Hepatocyte (in vitro differentiated cells): ENCODE results near the gene CISH. TPM values are rescaled to one million over a fixed set of nuclear protein-coding genes. Genes with fewer than 3 reads are reported as not detected.

Experiments used
- DNase-seq: peaks from one replicate; pipeline ENCODE4 v3.0.0-alpha.2; 2016; ENCODE audit warnings: low spot score
- H2AFZ ChIP-seq: fragments of 200-600 bp; sonication (generic); 2 replicates; pipeline ENCODE4 v1.6.0; 2016; ENCODE audit warnings: antibody characterized with exemption, mild to moderate bottlenecking
- H3K27ac ChIP-seq: fragments of 200-600 bp; sonication (generic); 2 replicates; pipeline ENCODE4 v1.5.1; 2016; ENCODE audit warnings: mild to moderate bottlenecking
- H3K27me3 ChIP-seq: fragments of 200-600 bp; sonication (generic); 2 replicates; pipeline ENCODE4 v1.6.1; 2016
- H3K36me3 ChIP-seq: fragments of 200-600 bp; sonication (generic); replicated peaks from 2 replicates; pipeline ENCODE4 v1.5.1; 2016; ENCODE audit warnings: low read depth; ENCODE audit not compliant: insufficient read depth
- H3K4me1 ChIP-seq: fragments of 200-600 bp; sonication (generic); 2 replicates; pipeline ENCODE4 v1.5.1; 2016; ENCODE audit warnings: mild to moderate bottlenecking, moderate library complexity; ENCODE audit not compliant: insufficient read depth
- H3K4me2 ChIP-seq: fragments of 200-600 bp; sonication (generic); 2 replicates; pipeline ENCODE4 v1.6.0; 2016
- H3K4me3 ChIP-seq: fragments of 200-600 bp; sonication (generic); 2 replicates; pipeline ENCODE4 v1.5.1; 2016; ENCODE audit warnings: mild to moderate bottlenecking
- H3K79me2 ChIP-seq: fragments of 200-600 bp; sonication (generic); 2 replicates; pipeline ENCODE4 v1.6.0; 2017; ENCODE audit warnings: mild to moderate bottlenecking
- H3K9me2 ChIP-seq: fragments of 200-600 bp; sonication (generic); replicated peaks from 2 replicates; pipeline ENCODE4 v1.6.0; 2017; ENCODE audit warnings: mild to moderate bottlenecking; ENCODE audit not compliant: insufficient read depth
- H3K9me3 ChIP-seq: fragments of 200-600 bp; sonication (generic); 2 replicates; pipeline ENCODE4 v1.5.1; 2016; ENCODE audit warnings: low read depth, mild to moderate bottlenecking
- H4K20me1 ChIP-seq: fragments of 200-600 bp; sonication (generic); 2 replicates; pipeline ENCODE4 v1.6.0; 2016; ENCODE audit warnings: mild to moderate bottlenecking; ENCODE audit not compliant: insufficient read depth, poor library complexity, severe bottlenecking
- CTCF ChIP-seq: fragments of 200-600 bp; sonication (generic); IDR thresholded peaks from 2 replicates; pipeline ENCODE4 v1.5.1; 2016; ENCODE audit warnings: antibody characterized with exemption, mild to moderate bottlenecking; ENCODE audit not compliant: poor library complexity
- EZH2 ChIP-seq: fragments of 200-600 bp; sonication (generic); IDR thresholded peaks from 2 replicates; pipeline ENCODE4 v1.6.1; 2016; ENCODE audit warnings: antibody characterized with exemption, mild to moderate bottlenecking, borderline replicate concordance
- EZH2phosphoT487 ChIP-seq: fragments of 200-600 bp; sonication (generic); IDR thresholded peaks from one replicate; pipeline ENCODE4 v1.6.1; 2018; ENCODE audit warnings: antibody characterized with exemption, mild to moderate bottlenecking, low read depth, moderate library complexity; ENCODE audit not compliant: unreplicated experiment, severe bottlenecking
- WGBS: methylation state at CpG from one replicate; pipeline ENCODE4 v1.1.6; 2016; ENCODE audit warnings: low lambda C conversion rate; ENCODE audit errors: missing lambda C conversion rate; 5-methylcytosine and 5-hydroxymethylcytosine counted together
- polyA plus RNA-seq: library from polyadenylated mRNA; unstranded; fragments of >200 nt; fragmentation: Nextera tagmentation; extraction: Ambion mirVana; gene quantifications from 2 replicates; pipeline ENCODE4 v1.2.1, GENCODE V29; 2016
- total RNA-seq: library from RNA; depleted of rRNA; stranded (reverse); fragments of >200 nt; gene quantifications from 2 replicates; pipeline ENCODE4 v1.2.3, GENCODE V29; 2014

Gene CISH
- total and polyA plus RNA-seq, 2 experiments from 2014 or later, result 4.0 to 9.0 TPM

DNA sequence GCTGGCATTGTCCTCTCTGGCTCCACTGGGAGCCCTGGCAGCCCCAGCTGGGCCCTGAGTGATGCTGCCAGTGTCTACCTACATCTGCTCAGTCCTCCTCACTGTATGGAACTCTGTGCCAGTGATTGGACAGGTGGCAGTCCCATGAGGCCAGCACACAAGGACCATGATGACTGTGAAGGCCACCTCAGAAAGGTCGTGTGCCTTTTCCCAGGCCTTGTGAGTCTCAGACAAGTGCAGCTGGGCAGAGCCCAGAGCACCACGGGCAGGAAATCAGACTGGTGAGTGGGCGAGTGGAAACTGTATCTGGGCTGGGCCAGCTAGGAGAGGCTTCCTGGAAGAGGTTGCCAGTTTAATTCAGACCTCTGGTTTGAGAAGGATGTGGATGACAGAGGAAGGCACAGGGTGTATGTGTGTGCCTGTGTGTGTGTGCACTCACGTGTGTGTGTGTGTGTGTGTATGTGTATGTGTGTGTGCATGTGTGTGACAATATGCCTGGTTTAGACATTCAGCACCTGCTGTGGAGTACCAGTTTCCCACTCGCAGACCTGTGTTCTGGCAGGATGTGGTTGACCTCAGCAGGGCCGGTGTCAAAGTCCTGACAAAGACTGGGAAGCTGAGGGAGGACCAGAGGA lies 12.4 kb upstream of the CISH start:
- Histone ChIP-seq H3K36me3 (no peaks in the 10 kb centered on the region), H3K4me3 (no peak overlapping the region), H2AFZ (no peak overlapping the region), H3K9me2 (no peaks in the 10 kb centered on the region), H3K79me2 (peaks cover 35% of the 10 kb centered on the region), H3K27me3 (no peaks in the 10 kb centered on the region), H3K4me1 (peaks cover 3% of the 10 kb centered on the region), H3K4me2 (no peak overlapping the region), H4K20me1 (peaks cover 3% of the 10 kb centered on the region), H3K27ac (no peak overlapping the region), H3K9me3 (no peaks in the 10 kb centered on the region)
- no peak for DNase-seq
- WGBS, result 86% methylated on average over 6 of the region's 6 CpGs
- TF ChIP-seq CTCF, result no peak
- TF ChIP-seq EZH2, result no peak
- no peak for TF ChIP-seq EZH2phosphoT487

GRCh38 chr3:50622881-50623280 lies 11.3 kb upstream of the CISH start:
- Histone ChIP-seq H3K79me2 (peaks cover 45% of the 10 kb centered on the region), H3K4me2 (no peak overlapping the region), H3K9me3 (no peaks in the 10 kb centered on the region), H3K36me3 (no peaks in the 10 kb centered on the region), H3K9me2 (no peaks in the 10 kb centered on the region), H3K27ac (no peak overlapping the region), H3K27me3 (no peaks in the 10 kb centered on the region), H3K4me3 (no peak overlapping the region), H4K20me1 (peaks cover 3% of the 10 kb centered on the region), H2AFZ (no peak overlapping the region), H3K4me1 (peaks cover 14% of the 10 kb centered on the region)
- TF ChIP-seq EZH2phosphoT487 (no peak), EZH2 (no peak), CTCF (no peak)
- no peak for DNase-seq
- WGBS, result 68% methylated on average over 3 of the region's 3 CpGs

- 91% methylated on average over 4 of the region's 4 CpGs for whole genome bisulfite sequencing
- no peak overlapping the region for H3K4me3 ChIP-seq
- H3K27me3 ChIP-seq, result no peaks in the 10 kb centered on the region
- no peak overlapping the region for H2AFZ ChIP-seq
- H3K4me1 ChIP-seq, result peaks cover 17% of the 10 kb centered on the region
- no peaks in the 10 kb centered on the region for H3K36me3 ChIP-seq
- DNase-seq, result no peak
- no peak overlapping the region for H3K4me2 ChIP-seq
- H3K9me3 ChIP-seq, result no peaks in the 10 kb centered on the region
- no peaks in the 10 kb centered on the region for H3K9me2 ChIP-seq
- no peaks in the 10 kb centered on the region for H4K20me1 ChIP-seq
- no peak overlapping the region for H3K27ac ChIP-seq
- TF ChIP-seq EZH2 (no peak), CTCF (no peak), EZH2phosphoT487 (no peak)
- peaks cover 42% of the 10 kb centered on the region for H3K79me2 ChIP-seq
Measured at GRCh38 chr3:50620820-50621219, 9.2 kb upstream of the CISH start.
